Liver (tissue), 9 donors: ENCODE results near the gene GALNTL6. TPM values are rescaled to one million over a fixed set of nuclear protein-coding genes. Genes with fewer than 3 reads are reported as not detected.

Source experiments
- DNase-seq: peaks from one replicate; pipeline ENCODE4 v3.0.0-alpha.2; 2017; ENCODE audit warnings: low spot score
- H3K27ac ChIP-seq, 2 donors: one replicate each; pipeline ENCODE4 v1.7.0; 2013; ENCODE audit warnings: inconsistent platforms in 2 of 2, low read length in 2 of 2, control low read depth in 1 of 2, low read depth in 1 of 2, mild to moderate bottlenecking in 1 of 2
- H3K27me3 ChIP-seq, 4 donors: one replicate each; pipeline versions ENCODE4 v1.6.1 to v1.7.0; 2013; ENCODE audit warnings: low read length in 3 of 4, inconsistent platforms in 1 of 4, mild to moderate bottlenecking in 1 of 4, moderate library complexity in 1 of 4; ENCODE audit not compliant: control insufficient read depth in 4 of 4, insufficient read depth in 4 of 4
- H3K36me3 ChIP-seq, 4 donors: one replicate each; pipeline versions ENCODE4 v1.6.1 to v1.7.0; 2013; ENCODE audit warnings: low read length in 3 of 4, mild to moderate bottlenecking in 3 of 4, low read depth in 1 of 4, moderate library complexity in 1 of 4; ENCODE audit not compliant: control insufficient read depth in 4 of 4, insufficient read depth in 3 of 4
- H3K4me1 ChIP-seq, 4 donors: one replicate each; pipeline versions ENCODE4 v1.6.1 to v1.7.0; 2013; ENCODE audit warnings: low read length in 3 of 4, mild to moderate bottlenecking in 3 of 4, moderate library complexity in 1 of 4; ENCODE audit not compliant: control insufficient read depth in 4 of 4, insufficient read depth in 4 of 4
- H3K4me3 ChIP-seq, 3 donors: one replicate each; pipeline versions ENCODE4 v1.6.1 to v1.7.0; 2013; ENCODE audit warnings: low read length in 3 of 3, control low read depth in 1 of 3, low read depth in 1 of 3, mild to moderate bottlenecking in 1 of 3
- H3K9ac ChIP-seq, 2 donors: one replicate each; pipeline ENCODE4 v1.7.0; 2013; ENCODE audit warnings: low read length in 2 of 2, mild to moderate bottlenecking in 2 of 2, moderate library complexity in 2 of 2, control low read depth in 1 of 2, low read depth in 1 of 2
- H3K9me3 ChIP-seq, 4 donors: one replicate each; pipeline versions ENCODE4 v1.6.1 to v1.7.0; 2013; ENCODE audit warnings: low read length in 3 of 4; ENCODE audit not compliant: control insufficient read depth in 4 of 4
- CTCF ChIP-seq: fragments of 150-350 bp; IDR thresholded peaks from 2 replicates; pipeline ENCODE4 v1.5.1; 2017; ENCODE audit warnings: improper control_type of control experiment, low read depth, low read length; ENCODE audit not compliant: missing input control
- EGR1 ChIP-seq, 2 donors: IDR thresholded peaks; 2 replicates each; pipeline ENCODE4 v1.6.1; 2016 to 2018; ENCODE audit warnings: antibody characterized with exemption in 2 of 2, low read depth in 2 of 2
- FOXA1 ChIP-seq: IDR thresholded peaks from 2 replicates; pipeline ENCODE4 v1.6.1; 2016; ENCODE audit warnings: antibody characterized with exemption
- FOXA2 ChIP-seq: IDR thresholded peaks from 2 replicates; pipeline ENCODE4 v1.6.1; 2016; ENCODE audit warnings: antibody characterized with exemption
- GABPA ChIP-seq, 2 donors: IDR thresholded peaks in 1 of 2; conservative IDR thresholded peaks in 1 of 2; 2 replicates each; pipeline ENCODE4 v1.6.1; 2016; ENCODE audit warnings: antibody characterized with exemption in 2 of 2, mild to moderate bottlenecking in 1 of 2, moderate library complexity in 1 of 2
- HNF4G ChIP-seq: IDR thresholded peaks from 2 replicates; pipeline ENCODE4 v1.6.1; 2016; ENCODE audit warnings: antibody characterized with exemption
- JUND ChIP-seq, 2 donors: IDR thresholded peaks; 2 replicates each; pipeline ENCODE4 v1.6.1; 2016; ENCODE audit warnings: antibody characterized with exemption in 2 of 2
- MAX ChIP-seq: IDR thresholded peaks from 2 replicates; pipeline ENCODE4 v1.6.1; 2016; ENCODE audit warnings: antibody characterized with exemption
- NR2F2 ChIP-seq: IDR thresholded peaks from 2 replicates; pipeline ENCODE4 v1.6.1; 2016; ENCODE audit warnings: antibody characterized with exemption
- RAD21 ChIP-seq, 2 donors: IDR thresholded peaks; 2 replicates each; pipeline ENCODE4 v1.6.1; 2016; ENCODE audit warnings: antibody characterized with exemption in 2 of 2, mild to moderate bottlenecking in 2 of 2
- TAF1 ChIP-seq: conservative IDR thresholded peaks from 2 replicates; pipeline ENCODE4 v1.6.1; 2016; ENCODE audit warnings: antibody characterized with exemption, mild to moderate bottlenecking
- YY1 ChIP-seq: IDR thresholded peaks from 2 replicates; pipeline ENCODE4 v1.6.1; 2016; ENCODE audit warnings: antibody characterized with exemption, mild to moderate bottlenecking
- ZBTB33 ChIP-seq: IDR thresholded peaks from 2 replicates; pipeline ENCODE4 v1.6.1; 2016; ENCODE audit warnings: antibody characterized with exemption
- WGBS: extraction: QIAGEN DNeasy Blood & Tissue Kit; methylation state at CpG from one replicate; pipeline ENCODE4 v1.1.7; 2013; 5-methylcytosine and 5-hydroxymethylcytosine counted together
- polyA plus RNA-seq, 2 donors: library from polyadenylated mRNA; stranded (reverse) in 1 of 2; unstranded in 1 of 2; fragments of 200-250 nt in 1 of 2; fragments of >200 nt in 1 of 2; fragmentation: Nextera tagmentation in 1 of 2; extraction: Ambion mirVana in 1 of 2; gene quantifications; one replicate each; pipeline versions ENCODE4 v1.2.1 to v1.2.3, GENCODE V29; 2013 to 2015
- total RNA-seq, 2 donors: library from RNA; depleted of rRNA; stranded (reverse); fragments of >200 nt; gene quantifications; one replicate each; pipeline ENCODE4 v1.2.3, GENCODE V29; 2014
- TF ChIP-seq, protein P1 (sequence below): IDR thresholded peaks from 2 replicates; pipeline ENCODE4 v1.6.1; 2016; ENCODE audit warnings: antibody characterized with exemption
- TF ChIP-seq, protein P2 (sequence below): IDR thresholded peaks from 2 replicates; pipeline ENCODE4 v1.6.1; 2016; ENCODE audit warnings: antibody characterized with exemption, mild to moderate bottlenecking
- donor health status: healthy.
- donor health status: healthy.
- donor health status: healthy.
- donor health status: healthy.
- donor health status: healthy.

GALNTL6 gene
- total and polyA plus RNA-seq, 4 donors, result 0.06 to 0.08 TPM; not detected in 2

GRCh38 chr4:172554588-172554987 is 741.4 kb downstream of the GALNTL6 start:
- Histone ChIP-seq H3K4me3 (no peak overlapping the region), H3K9ac (no peak overlapping the region), H3K4me1 (no peaks in the 10 kb centered on the region), H3K27ac (no peak overlapping the region), H3K27me3 (no peaks in the 10 kb centered on the region), H3K9me3 (no peaks in the 10 kb centered on the region), H3K36me3 (no peaks in the 10 kb centered on the region)
- 92% methylated on average over 4 of the region's 4 CpGs for WGBS
- no peak for DNase-seq
- no peak for TF ChIP-seq NR2F2
- no peak for TF ChIP-seq EGR1 (IDR thresholded peaks at IDR 0.05; ENCODE audit: low read depth in 2 of 2)
- TF ChIP-seq GABPA (IDR thresholded peaks at IDR 0.05 in 1 of 2, conservative IDR thresholded peaks at IDR 0.05 in 1 of 2), result no peak
- TF ChIP-seq FOXA2, result no peak
- TF ChIP-seq JUND (IDR thresholded peaks at IDR 0.05), result no peak
- TF ChIP-seq RAD21 (IDR thresholded peaks at IDR 0.05), result no peak
- no peak for TF ChIP-seq FOXA1
- TF ChIP-seq, protein P1, sequence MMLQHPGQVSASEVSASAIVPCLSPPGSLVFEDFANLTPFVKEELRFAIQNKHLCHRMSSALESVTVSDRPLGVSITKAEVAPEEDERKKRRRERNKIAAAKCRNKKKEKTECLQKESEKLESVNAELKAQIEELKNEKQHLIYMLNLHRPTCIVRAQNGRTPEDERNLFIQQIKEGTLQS, result no peak

DNA sequence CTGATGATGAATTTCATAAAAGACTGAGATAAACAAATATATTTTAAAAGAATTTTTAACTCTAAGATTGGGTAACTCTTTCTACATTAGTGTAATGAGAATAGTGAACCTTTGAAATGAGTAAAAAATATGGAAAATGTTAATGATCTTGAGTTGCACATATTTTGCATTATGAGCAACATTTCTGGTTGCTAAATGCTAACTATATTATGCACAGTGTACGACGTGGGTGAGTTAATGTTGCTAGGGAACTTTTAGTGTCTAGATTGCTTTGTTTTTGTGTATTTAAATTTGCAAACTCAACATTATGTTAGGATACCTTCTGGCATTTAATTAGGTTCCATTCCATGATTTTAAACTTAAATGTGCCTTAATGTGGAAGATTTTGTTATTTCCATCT is 742.5 kb downstream of the GALNTL6 start:
- TF ChIP-seq TAF1 (no peak), JUND (IDR thresholded peaks at IDR 0.05) (no peak), FOXA2 (no peak), YY1 (no peak), GABPA (IDR thresholded peaks at IDR 0.05 in 1 of 2, conservative IDR thresholded peaks at IDR 0.05 in 1 of 2) (no peak), HNF4G (no peak), MAX (no peak), CTCF (no peak), EGR1 (IDR thresholded peaks at IDR 0.05; ENCODE audit: low read depth in 2 of 2) (no peak), RAD21 (IDR thresholded peaks at IDR 0.05) (no peak), NR2F2 (no peak), ZBTB33 (no peak)
- TF ChIP-seq, protein P2, sequence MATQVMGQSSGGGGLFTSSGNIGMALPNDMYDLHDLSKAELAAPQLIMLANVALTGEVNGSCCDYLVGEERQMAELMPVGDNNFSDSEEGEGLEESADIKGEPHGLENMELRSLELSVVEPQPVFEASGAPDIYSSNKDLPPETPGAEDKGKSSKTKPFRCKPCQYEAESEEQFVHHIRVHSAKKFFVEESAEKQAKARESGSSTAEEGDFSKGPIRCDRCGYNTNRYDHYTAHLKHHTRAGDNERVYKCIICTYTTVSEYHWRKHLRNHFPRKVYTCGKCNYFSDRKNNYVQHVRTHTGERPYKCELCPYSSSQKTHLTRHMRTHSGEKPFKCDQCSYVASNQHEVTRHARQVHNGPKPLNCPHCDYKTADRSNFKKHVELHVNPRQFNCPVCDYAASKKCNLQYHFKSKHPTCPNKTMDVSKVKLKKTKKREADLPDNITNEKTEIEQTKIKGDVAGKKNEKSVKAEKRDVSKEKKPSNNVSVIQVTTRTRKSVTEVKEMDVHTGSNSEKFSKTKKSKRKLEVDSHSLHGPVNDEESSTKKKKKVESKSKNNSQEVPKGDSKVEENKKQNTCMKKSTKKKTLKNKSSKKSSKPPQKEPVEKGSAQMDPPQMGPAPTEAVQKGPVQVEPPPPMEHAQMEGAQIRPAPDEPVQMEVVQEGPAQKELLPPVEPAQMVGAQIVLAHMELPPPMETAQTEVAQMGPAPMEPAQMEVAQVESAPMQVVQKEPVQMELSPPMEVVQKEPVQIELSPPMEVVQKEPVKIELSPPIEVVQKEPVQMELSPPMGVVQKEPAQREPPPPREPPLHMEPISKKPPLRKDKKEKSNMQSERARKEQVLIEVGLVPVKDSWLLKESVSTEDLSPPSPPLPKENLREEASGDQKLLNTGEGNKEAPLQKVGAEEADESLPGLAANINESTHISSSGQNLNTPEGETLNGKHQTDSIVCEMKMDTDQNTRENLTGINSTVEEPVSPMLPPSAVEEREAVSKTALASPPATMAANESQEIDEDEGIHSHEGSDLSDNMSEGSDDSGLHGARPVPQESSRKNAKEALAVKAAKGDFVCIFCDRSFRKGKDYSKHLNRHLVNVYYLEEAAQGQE, result no peak
- TF ChIP-seq, protein P1, result no peak
- Histone ChIP-seq H3K9ac (no peak overlapping the region), H3K27ac (no peak overlapping the region), H3K9me3 (no peaks in the 10 kb centered on the region), H3K27me3 (no peaks in the 10 kb centered on the region), H3K36me3 (no peaks in the 10 kb centered on the region), H3K4me1 (no peaks in the 10 kb centered on the region), H3K4me3 (no peak overlapping the region)
- DNase-seq, result no peak
- WGBS, result 75% methylated on average over 2 of the region's 2 CpGs
